GM13976 (cell line): ENCODE measurements around the gene SLC6A4.

ENCODE experiments used
- DNase-seq: peaks from one replicate; pipeline ENCODE4 v3.0.0; 2012; ENCODE audit warnings: low spot score
- in situ Hi-C: fragments of 300-500 bp; cut with MboI; formaldehyde crosslinking; loops from one replicate; pipeline ENCODE4 v1.12.0; 2022; ENCODE audit warnings: low sequenced_read_pairs, mixed read lengths, inconsistent platforms; ENCODE audit not compliant: unreplicated experiment
- TF ChIP-seq, protein P1 (sequence below): IDR thresholded peaks from 2 replicates; pipeline ENCODE4 v1.5.1; 2012; ENCODE audit warnings: borderline replicate concordance, mild to moderate bottlenecking; ENCODE audit not compliant: insufficient read depth; ENCODE audit errors: extremely low read depth, missing control alignments, control extremely low read depth

Gene SLC6A4

GRCh38 chr17:30251931-30252330, 16.4 kb upstream of the SLC6A4 start:
- no peak for DNase-seq
- in situ Hi-C loops = no loop called here
- TF ChIP-seq, protein P1, sequence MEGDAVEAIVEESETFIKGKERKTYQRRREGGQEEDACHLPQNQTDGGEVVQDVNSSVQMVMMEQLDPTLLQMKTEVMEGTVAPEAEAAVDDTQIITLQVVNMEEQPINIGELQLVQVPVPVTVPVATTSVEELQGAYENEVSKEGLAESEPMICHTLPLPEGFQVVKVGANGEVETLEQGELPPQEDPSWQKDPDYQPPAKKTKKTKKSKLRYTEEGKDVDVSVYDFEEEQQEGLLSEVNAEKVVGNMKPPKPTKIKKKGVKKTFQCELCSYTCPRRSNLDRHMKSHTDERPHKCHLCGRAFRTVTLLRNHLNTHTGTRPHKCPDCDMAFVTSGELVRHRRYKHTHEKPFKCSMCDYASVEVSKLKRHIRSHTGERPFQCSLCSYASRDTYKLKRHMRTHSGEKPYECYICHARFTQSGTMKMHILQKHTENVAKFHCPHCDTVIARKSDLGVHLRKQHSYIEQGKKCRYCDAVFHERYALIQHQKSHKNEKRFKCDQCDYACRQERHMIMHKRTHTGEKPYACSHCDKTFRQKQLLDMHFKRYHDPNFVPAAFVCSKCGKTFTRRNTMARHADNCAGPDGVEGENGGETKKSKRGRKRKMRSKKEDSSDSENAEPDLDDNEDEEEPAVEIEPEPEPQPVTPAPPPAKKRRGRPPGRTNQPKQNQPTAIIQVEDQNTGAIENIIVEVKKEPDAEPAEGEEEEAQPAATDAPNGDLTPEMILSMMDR = no peak

- in situ Hi-C loops = no loop called here
- DNase-seq = no peak
- TF ChIP-seq, protein P1 = no peak
Observed at GRCh38 chr17:30249460-30249859, 14.0 kb upstream of the SLC6A4 start.

GRCh38 chr17:30248786-30249185, 13.3 kb upstream of the SLC6A4 start:
- TF ChIP-seq, protein P1 = no peak
- no peak for DNase-seq
- in situ Hi-C loops = no loop called here

DNA sequence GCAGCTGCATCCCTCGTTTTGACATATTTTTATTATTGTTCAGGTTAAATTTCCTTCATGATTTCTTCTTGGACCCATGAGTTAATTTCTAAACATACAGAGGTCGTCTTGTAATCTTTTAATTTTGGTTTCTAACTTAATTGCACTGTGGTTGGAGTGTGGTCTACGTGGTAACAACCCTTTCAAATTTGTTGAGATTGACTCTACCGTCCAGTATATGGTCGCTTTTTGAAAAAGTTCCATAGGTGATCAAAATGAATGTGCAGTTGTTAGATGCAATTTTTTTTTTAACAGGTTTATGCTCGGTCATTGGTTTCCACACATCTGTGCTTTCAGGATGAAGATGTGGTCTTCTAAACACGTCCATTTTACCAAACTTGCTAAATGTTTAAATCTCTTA, 11.0 kb upstream of the SLC6A4 start:
- in situ Hi-C loops = no loop called here
- no peak for DNase-seq
- TF ChIP-seq, protein P1 = no peak

DNA sequence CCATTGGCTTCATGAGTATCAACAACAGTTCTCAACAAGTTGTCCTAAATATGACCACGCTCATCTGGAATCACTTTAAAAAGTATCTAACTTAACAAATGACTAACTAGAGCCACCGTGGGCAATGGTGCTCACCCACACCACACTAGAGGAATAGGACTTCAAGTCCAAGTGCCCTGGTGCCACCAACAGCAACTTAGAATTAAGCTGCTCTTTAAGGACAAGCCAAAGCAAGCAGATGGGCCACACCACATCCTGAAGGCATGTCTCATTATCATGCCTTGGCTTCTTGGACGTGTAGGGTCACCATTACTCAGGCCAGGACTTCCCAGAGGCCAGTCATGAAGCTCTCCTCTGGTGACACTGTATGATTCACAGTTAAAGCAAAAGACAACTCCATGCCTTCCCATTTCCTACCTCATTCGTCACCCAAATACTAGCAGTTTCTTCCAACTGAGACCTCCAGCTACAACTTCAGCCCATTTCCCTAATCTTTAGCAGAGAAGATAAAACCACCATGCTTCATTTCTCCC, 9.4 kb upstream of the SLC6A4 start:
- TF ChIP-seq, protein P1 = no peak
- no peak for DNase-seq
- in situ Hi-C loops = no loop called here

GRCh38 chr17:30243568-30243967, 8.1 kb upstream of the SLC6A4 start:
- TF ChIP-seq, protein P1 = no peak
- no peak for DNase-seq
- in situ Hi-C loops = no loop called here

- TF ChIP-seq, protein P1 = no peak
- in situ Hi-C loops = no loop called here
Observed at GRCh38 chr17:30243002-30243401, 7.5 kb upstream of the SLC6A4 start.

More at GRCh38 chr17:30243002-30243401, 7.5 kb upstream of the SLC6A4 start:
- no peak for DNase-seq
